ENCODE data around the gene SLC16A2.

- TF ChIP-seq, protein P1, sequence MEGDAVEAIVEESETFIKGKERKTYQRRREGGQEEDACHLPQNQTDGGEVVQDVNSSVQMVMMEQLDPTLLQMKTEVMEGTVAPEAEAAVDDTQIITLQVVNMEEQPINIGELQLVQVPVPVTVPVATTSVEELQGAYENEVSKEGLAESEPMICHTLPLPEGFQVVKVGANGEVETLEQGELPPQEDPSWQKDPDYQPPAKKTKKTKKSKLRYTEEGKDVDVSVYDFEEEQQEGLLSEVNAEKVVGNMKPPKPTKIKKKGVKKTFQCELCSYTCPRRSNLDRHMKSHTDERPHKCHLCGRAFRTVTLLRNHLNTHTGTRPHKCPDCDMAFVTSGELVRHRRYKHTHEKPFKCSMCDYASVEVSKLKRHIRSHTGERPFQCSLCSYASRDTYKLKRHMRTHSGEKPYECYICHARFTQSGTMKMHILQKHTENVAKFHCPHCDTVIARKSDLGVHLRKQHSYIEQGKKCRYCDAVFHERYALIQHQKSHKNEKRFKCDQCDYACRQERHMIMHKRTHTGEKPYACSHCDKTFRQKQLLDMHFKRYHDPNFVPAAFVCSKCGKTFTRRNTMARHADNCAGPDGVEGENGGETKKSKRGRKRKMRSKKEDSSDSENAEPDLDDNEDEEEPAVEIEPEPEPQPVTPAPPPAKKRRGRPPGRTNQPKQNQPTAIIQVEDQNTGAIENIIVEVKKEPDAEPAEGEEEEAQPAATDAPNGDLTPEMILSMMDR (IDR thresholded peaks at IDR 0.05; ENCODE audit: low read depth, low read length): no peak
- no peak for TF ChIP-seq POLR2A (IDR thresholded peaks at IDR 0.05; ENCODE audit: extremely low read depth, insufficient read length)
- TF ChIP-seq, protein P2, sequence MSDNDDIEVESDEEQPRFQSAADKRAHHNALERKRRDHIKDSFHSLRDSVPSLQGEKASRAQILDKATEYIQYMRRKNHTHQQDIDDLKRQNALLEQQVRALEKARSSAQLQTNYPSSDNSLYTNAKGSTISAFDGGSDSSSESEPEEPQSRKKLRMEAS (IDR thresholded peaks at IDR 0.05; ENCODE audit: low read depth, low read length): no peak
These were observed 69.0 kb downstream of the SLC16A2 start for GRCh38 chrX:74490247-74490646.
